ENCODE results near the gene HYPK.

DNA sequence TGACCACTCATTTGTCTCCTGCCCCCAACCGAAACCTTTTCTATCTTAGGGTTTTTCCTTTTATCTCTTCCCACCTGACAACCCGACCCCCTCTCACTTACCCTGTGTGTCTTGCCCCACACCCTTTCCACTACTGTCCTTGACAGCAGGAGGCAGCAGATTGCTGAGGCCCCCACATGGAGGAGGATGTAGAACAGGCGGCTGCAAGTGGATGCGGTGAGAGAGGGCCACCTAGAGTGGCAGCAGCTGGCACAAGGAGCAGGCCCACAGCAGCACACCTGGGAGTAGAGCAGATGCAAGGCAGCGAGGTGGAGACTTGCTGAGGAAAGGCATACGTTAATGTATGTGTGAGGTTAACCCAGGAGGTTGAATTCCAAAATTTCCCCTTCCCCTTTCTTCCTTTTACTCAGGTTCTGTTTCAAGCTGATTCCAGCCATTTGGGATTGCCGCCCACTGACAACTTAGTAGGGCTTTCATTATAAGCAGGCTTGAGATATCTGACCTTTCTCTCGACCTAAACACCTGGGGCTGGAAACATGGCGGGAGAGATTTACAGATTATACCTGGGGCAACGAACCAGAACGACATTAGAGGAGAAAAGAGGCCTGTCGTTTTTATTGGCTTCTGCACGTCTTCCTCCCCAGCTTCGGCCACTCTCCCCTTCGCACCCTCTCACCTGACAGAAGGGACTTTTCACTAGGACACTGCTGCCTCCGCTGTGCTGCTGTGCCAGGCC lies 1.0 kb upstream of the HYPK start:
- TF ChIP-seq, protein P1, sequence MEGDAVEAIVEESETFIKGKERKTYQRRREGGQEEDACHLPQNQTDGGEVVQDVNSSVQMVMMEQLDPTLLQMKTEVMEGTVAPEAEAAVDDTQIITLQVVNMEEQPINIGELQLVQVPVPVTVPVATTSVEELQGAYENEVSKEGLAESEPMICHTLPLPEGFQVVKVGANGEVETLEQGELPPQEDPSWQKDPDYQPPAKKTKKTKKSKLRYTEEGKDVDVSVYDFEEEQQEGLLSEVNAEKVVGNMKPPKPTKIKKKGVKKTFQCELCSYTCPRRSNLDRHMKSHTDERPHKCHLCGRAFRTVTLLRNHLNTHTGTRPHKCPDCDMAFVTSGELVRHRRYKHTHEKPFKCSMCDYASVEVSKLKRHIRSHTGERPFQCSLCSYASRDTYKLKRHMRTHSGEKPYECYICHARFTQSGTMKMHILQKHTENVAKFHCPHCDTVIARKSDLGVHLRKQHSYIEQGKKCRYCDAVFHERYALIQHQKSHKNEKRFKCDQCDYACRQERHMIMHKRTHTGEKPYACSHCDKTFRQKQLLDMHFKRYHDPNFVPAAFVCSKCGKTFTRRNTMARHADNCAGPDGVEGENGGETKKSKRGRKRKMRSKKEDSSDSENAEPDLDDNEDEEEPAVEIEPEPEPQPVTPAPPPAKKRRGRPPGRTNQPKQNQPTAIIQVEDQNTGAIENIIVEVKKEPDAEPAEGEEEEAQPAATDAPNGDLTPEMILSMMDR (IDR thresholded peaks at IDR 0.05), result no peak
- TF ChIP-seq POLR2A (IDR thresholded peaks at IDR 0.05), result no peak
- no peak for TF ChIP-seq POLR2AphosphoS5 (IDR thresholded peaks at IDR 0.05; ENCODE audit: insufficient read depth in 1 of 2, low read depth in 1 of 2)

Measured in vagina (tissue), 2 donors.